ENCODE data around the gene KCNMA1.

KCNMA1 gene

DNA sequence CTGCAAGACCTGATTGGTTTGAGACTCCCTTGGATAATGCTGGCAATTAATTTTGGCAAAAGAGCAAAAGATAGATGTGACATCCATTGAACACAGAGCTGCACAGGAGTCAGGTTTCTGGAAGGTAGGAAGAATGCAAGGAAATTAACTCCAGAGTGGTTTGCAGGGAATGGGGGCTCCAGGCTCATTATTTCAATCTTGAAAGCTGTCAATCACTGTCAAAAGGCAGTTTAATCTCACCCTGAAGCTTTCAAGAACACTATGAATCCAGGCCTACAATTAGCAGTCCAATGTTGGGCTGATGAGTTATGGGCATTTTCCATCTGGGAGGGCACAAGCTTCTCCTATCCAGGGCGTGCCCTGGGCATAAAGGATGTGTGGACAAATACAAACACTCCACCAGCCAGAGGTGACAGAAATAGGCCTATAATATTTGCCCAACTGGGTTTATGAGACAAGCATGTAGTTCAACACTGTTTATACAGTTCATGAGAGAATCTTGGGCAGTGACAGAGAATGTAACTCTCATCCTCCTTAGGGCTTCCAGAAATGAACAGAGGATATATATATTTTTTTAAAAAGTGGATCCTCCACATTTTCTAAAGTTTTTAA is 80.5 kb downstream of the KCNMA1 start:
- Histone ChIP-seq H4K20me1 (no peaks in the 10 kb centered on the region), H3K27me3 (no peaks in the 10 kb centered on the region), H3K4me1 (peaks cover 33% of the 10 kb centered on the region), H3K9me3 (no peaks in the 10 kb centered on the region), H3K4me3 (no peak overlapping the region), H3K36me3 (no peaks in the 10 kb centered on the region), H3K9ac (no peak overlapping the region), H3K4me2 (no peak overlapping the region), H3K27ac (no peak overlapping the region)
- TF ChIP-seq Cebpa-rat (IDR thresholded peaks at IDR 0.05): no peak

DNA sequence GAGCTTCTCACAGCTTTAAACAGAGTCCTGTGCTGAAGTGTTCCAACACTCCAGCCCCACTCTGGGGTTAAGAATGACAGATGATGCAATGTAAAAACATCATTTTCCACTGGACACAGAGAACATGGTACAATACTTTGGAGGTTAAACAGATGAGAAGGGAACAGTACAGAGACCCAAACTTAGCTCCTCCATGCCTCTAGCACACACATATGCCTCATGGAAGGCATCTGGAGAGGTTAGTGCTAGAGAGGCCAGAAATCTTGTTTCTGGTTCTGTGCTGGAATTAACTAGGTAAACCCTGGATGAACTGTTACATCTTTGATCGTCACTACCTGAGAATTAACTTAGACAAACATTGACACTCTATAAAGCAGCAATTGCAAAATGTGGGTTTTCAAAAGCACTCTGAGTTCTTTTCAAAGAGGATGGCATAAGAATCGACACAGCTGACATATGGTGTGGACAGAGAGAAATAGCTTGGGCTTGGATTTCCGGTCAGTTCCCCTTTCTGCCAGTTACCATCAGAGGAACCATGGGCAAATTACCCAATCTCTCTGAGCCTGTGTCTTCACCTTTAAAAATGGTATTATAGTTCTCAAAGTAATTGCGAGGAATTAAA is 81.9 kb downstream of the KCNMA1 start:
- no peaks in the 10 kb centered on the region for H4K20me1 ChIP-seq
- H3K4me1 ChIP-seq: peaks cover 36% of the 10 kb centered on the region
- H3K27ac ChIP-seq: no peak overlapping the region
- no peak overlapping the region for H3K4me2 ChIP-seq
- no peaks in the 10 kb centered on the region for H3K36me3 ChIP-seq
- no peaks in the 10 kb centered on the region for H3K9me3 ChIP-seq
- H3K4me3 ChIP-seq: no peak overlapping the region
- no peak for TF ChIP-seq Cebpa-rat (IDR thresholded peaks at IDR 0.05)
- no peak overlapping the region for H3K9ac ChIP-seq
- H3K27me3 ChIP-seq: no peaks in the 10 kb centered on the region

GRCh38 chr10:77554996-77555397 is 82.6 kb downstream of the KCNMA1 start:
- no peak for TF ChIP-seq Cebpa-rat (IDR thresholded peaks at IDR 0.05)
- Histone ChIP-seq H3K4me3 (no peak overlapping the region), H3K9me3 (no peaks in the 10 kb centered on the region), H3K27ac (no peak overlapping the region), H3K4me1 (peaks cover 43% of the 10 kb centered on the region), H4K20me1 (no peaks in the 10 kb centered on the region), H3K27me3 (no peaks in the 10 kb centered on the region), H3K4me2 (peak overlapping the region; percentile 65), H3K36me3 (no peaks in the 10 kb centered on the region), H3K9ac (no peak overlapping the region)

GRCh38 chr10:77553966-77554365 is 83.6 kb downstream of the KCNMA1 start:
- Histone ChIP-seq H3K27ac (no peak overlapping the region), H3K36me3 (no peaks in the 10 kb centered on the region), H3K4me1 (peaks cover 45% of the 10 kb centered on the region), H3K9ac (no peak overlapping the region), H4K20me1 (no peaks in the 10 kb centered on the region), H3K4me2 (peak overlapping the region; percentile 65; the same call in 1 of the 2 replicates), H3K9me3 (no peaks in the 10 kb centered on the region), H3K27me3 (no peaks in the 10 kb centered on the region), H3K4me3 (no peak overlapping the region)
- no peak for TF ChIP-seq Cebpa-rat (IDR thresholded peaks at IDR 0.05)

- Histone ChIP-seq H3K4me3 (no peak overlapping the region), H3K4me1 (peaks cover 45% of the 10 kb centered on the region), H3K36me3 (no peaks in the 10 kb centered on the region), H3K9ac (no peak overlapping the region), H3K9me3 (no peaks in the 10 kb centered on the region), H3K27ac (no peak overlapping the region), H3K27me3 (no peaks in the 10 kb centered on the region), H4K20me1 (no peaks in the 10 kb centered on the region), H3K4me2 (peak overlapping the region; percentile 39; the same call in 1 of the 2 replicates)
- TF ChIP-seq Cebpa-rat (IDR thresholded peaks at IDR 0.05): no peak
Measured at GRCh38 chr10:77553311-77553710, 84.3 kb downstream of the KCNMA1 start.

GRCh38 chr10:77552252-77552651 is 85.4 kb downstream of the KCNMA1 start:
- no peaks in the 10 kb centered on the region for H3K36me3 ChIP-seq
- no peak overlapping the region for H3K9ac ChIP-seq
- H3K27me3 ChIP-seq: no peaks in the 10 kb centered on the region
- peak overlapping the region; percentile 22; the same call in 1 of the 2 replicates for H3K4me2 ChIP-seq
- no peak for TF ChIP-seq Cebpa-rat (IDR thresholded peaks at IDR 0.05)
- no peak overlapping the region for H3K27ac ChIP-seq
- no peaks in the 10 kb centered on the region for H3K9me3 ChIP-seq
- H3K4me1 ChIP-seq: peaks cover 45% of the 10 kb centered on the region
- H4K20me1 ChIP-seq: no peaks in the 10 kb centered on the region
- no peak overlapping the region for H3K4me3 ChIP-seq

DNA sequence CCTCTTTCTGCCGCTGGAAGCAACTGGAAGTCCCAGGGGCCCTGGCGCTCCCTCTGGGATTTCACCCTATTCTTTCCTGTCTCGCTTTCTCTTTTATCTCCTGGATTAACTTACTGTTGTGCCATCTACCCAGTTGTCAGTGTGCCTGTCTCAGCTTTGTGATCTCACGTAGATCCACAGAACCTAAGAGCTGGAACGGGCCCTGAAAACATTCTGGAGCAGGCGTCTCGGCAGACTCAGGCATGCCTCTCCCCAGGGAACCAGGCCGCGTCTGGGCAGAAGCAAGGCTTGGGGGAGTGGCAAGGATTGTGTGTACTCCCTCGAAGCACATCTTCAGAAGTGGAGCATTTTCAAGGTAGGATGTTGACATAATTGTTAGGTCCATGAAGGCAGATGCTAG is 87.2 kb downstream of the KCNMA1 start:
- Histone ChIP-seq H3K36me3 (no peaks in the 10 kb centered on the region), H4K20me1 (no peaks in the 10 kb centered on the region), H3K27ac (no peak overlapping the region), H3K4me3 (no peak overlapping the region), H3K9me3 (no peaks in the 10 kb centered on the region), H3K4me2 (peak overlapping the region; percentile 63), H3K4me1 (peaks cover 44% of the 10 kb centered on the region), H3K9ac (no peak overlapping the region), H3K27me3 (no peaks in the 10 kb centered on the region)
- TF ChIP-seq Cebpa-rat (IDR thresholded peaks at IDR 0.05): no peak

GRCh38 chr10:77548671-77549070 is 88.9 kb downstream of the KCNMA1 start:
- Histone ChIP-seq H4K20me1 (no peaks in the 10 kb centered on the region), H3K9ac (no peak overlapping the region), H3K4me3 (no peak overlapping the region), H3K36me3 (no peaks in the 10 kb centered on the region), H3K27me3 (no peaks in the 10 kb centered on the region), H3K27ac (no peak overlapping the region), H3K9me3 (no peaks in the 10 kb centered on the region), H3K4me2 (no peak overlapping the region), H3K4me1 (peaks cover 27% of the 10 kb centered on the region)
- no peak for TF ChIP-seq Cebpa-rat (IDR thresholded peaks at IDR 0.05)

- no peaks in the 10 kb centered on the region for H3K27me3 ChIP-seq
- H3K4me3 ChIP-seq: no peak overlapping the region
- no peaks in the 10 kb centered on the region for H3K36me3 ChIP-seq
- H3K9me3 ChIP-seq: peaks cover 2% of the 10 kb centered on the region
- H4K20me1 ChIP-seq: no peaks in the 10 kb centered on the region
- peaks cover 21% of the 10 kb centered on the region for H3K4me1 ChIP-seq
- H3K27ac ChIP-seq: no peak overlapping the region
- no peak for TF ChIP-seq Cebpa-rat (IDR thresholded peaks at IDR 0.05)
- no peak overlapping the region for H3K4me2 ChIP-seq
- H3K9ac ChIP-seq: no peak overlapping the region
Measured at GRCh38 chr10:77548157-77548556, 89.5 kb downstream of the KCNMA1 start.

DNA sequence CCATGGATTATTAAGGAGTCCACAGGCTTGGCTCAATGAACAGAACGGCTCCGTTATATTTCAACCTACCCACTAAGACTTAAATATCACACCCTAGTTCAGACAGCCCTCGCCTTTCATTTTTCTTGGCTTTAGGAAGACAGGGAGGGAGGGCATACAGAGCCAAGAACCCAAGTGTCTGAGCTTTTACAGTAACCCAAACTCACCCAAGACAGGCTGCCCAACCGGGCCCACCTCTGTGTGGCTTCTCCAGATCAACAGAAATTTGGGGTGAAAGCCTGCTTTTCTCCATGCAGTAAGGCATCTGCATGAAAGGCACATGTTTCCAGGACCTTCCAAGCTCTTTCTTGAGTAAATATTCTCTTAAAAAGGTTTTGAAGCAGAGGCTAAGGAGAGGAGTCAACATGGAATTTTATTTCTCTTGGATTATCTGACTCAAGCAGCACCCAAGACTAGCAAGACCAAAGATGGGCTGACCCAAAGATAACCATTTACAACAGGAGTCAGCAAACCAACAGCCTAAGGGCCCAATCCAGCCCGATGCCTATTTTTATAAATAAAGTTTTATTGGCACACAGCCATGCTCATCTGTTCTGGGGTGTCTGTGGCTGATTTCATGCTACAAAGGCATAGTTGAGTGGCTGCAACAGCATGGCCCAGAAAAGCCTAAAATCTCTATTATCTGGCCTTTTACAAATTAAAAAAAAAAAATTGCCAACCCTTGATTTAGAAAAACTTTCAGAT is 90.1 kb downstream of the KCNMA1 start:
- H4K20me1 ChIP-seq: no peaks in the 10 kb centered on the region

More for the DNA sequence above, 90.1 kb downstream of the KCNMA1 start:
- H3K4me1 ChIP-seq: peaks cover 20% of the 10 kb centered on the region
- no peaks in the 10 kb centered on the region for H3K36me3 ChIP-seq
- no peak overlapping the region for H3K4me2 ChIP-seq
- H3K9ac ChIP-seq: no peak overlapping the region
- H3K27me3 ChIP-seq: no peaks in the 10 kb centered on the region
- H3K9me3 ChIP-seq: peaks cover 8% of the 10 kb centered on the region
- no peak overlapping the region for H3K27ac ChIP-seq
- TF ChIP-seq Cebpa-rat (IDR thresholded peaks at IDR 0.05): no peak
- no peak overlapping the region for H3K4me3 ChIP-seq
